Skin epidermis (tissue), 12 donors: ENCODE results near the gene NDN.

Experiments used
- H3K27ac ChIP-seq, 21 experiments: fragments of 200-600 bp; sonication (generic) in 11 of 21; one replicate each; pipeline ENCODE4 v1.5.0; 2020; ENCODE audit warnings: mild to moderate bottlenecking in 3 of 21, inconsistent platforms in 2 of 21, moderate library complexity in 2 of 21
- H3K4me3 ChIP-seq, 7 experiments: fragments of 200-600 bp; sonication (generic) in 2 of 7; one replicate each; pipeline ENCODE4 v1.5.0; 2020; ENCODE audit warnings: inconsistent platforms in 2 of 7, mild to moderate bottlenecking in 2 of 7, moderate library complexity in 1 of 7

NDN gene

DNA sequence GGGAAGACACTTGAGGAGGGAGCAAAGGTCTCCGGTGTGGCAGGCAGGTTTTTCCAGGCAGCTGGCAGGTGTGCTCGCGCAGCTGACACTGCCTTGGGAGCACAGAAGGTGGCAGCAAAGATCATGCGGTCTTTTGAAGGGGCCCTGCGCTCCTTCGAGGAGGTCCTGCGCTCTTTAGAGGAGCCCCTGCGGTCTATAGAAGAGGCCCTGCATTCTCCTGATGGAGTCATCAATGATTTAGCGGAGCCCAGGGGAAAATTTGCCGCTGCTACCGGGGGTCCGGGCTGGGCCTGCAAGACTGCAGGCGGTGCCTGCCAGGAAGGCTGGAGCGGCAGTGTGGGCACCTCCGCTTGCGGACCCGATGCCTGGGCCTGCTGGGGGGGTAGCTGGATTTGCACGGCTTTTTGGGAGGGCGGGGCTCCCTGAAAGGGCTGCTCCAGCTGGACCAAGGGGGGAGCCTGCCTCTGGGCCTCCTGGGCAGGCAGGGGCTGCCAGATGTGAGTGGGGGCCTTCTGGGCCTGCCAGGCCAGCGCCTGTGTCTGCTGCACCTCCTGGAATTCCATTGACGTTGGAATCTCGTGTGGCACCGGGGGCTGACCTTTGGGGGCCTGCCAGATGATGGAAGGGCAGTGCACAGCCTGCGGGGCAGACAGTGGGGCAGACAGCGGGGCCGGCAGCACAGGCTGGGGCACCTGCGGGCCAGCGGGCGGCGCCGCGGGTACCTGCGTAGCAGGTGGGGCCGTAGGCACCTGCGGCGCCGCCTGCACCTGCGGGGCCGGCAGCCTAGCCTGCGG, 41.5 kb downstream of the NDN start:
- H3K27ac ChIP-seq: no peak overlapping the region

DNA sequence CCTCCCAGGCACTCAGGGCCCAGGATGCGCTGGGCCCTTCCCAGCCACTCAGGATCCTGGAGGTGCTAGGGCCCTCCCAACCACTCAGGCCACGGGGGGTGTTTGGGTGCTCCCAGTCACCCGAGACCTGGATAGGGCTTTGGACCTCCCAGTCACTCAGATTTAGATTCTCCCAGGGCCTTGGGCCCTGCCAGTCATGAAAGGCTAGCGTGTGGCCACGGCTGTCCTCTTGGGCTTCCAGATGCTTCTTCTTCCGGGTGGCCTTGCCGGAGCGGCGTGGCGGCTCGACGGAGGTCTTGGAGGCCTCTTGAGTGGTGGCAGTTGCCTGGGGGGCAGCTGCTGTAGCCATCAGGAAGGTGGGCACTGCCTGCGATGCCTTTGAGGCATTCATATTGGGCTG, 42.3 kb downstream of the NDN start:
- Histone ChIP-seq H3K4me3 (no peak overlapping the region), H3K27ac (no peak overlapping the region)

More for the DNA sequence above, 41.5 kb downstream of the NDN start:
- H3K4me3 ChIP-seq: no peak overlapping the region

DNA sequence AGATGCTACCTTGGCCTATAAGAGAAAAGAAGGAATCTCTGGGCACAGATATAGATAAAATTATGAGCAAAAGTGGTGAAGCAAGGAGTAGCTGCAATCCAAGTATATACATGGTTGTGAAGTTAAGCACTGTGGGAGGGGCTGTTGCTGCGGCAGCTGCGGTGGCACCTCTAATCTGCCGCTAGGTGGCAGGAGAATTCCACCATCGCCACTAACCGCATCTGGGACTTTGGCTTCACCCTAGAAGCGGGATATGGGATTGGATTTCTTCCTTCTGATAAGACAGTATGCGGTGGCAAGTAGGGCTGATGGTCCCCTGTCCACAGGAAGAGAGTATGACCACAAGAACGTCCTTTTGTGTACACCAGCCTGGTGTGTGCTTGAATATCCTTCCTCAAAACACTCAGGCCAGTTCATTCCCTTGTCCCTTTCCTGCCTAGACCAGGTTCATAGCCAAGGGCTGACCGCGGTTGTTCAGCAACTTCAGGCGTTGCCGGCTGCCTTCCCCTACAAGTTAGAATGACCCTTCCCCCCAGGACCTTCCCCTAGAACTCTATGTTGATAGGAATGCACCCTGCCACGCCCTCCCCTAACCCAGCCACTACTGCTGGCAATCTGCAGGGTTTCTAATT, 44.6 kb downstream of the NDN start:
- no peak overlapping the region for H3K27ac ChIP-seq

More for the DNA sequence above, 44.6 kb downstream of the NDN start:
- H3K4me3 ChIP-seq: no peak overlapping the region
